GM19099 (cell line): ENCODE data around the gene CXCR2.

Source experiments
- POLR2A ChIP-seq: IDR thresholded peaks from 3 replicates; pipeline ENCODE4 v1.6.1; 2011; ENCODE audit warnings: low read depth; ENCODE audit not compliant: insufficient read length; ENCODE audit errors: extremely low read depth

The CXCR2 gene

DNA sequence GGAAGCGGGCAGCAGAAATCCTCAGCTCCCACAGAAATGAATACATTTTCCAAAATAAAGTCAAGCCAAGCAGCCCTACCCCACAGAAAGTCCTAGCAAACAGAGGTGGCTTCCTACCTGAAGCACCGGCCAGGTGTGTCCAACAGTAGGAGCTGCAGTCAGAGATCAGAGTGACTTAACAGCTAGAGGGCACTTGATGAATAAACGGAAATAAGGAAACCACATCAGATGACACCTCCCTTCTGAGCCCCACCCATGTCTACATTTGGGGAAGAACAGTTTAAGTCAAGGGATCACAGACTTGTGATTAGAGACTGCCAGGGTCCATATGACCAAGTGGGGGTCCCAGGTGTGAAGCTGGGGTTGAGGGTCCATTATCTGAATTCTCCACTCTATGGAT is 41.0 kb downstream of the CXCR2 start, which contains the start of gene CXCR1:
Gene CXCR1, minus strand, starts transcription at position 172 of the 400 bp plus-strand sequence. CDS start 1,751 bp downstream, outside the sequence.
- no peak for TF ChIP-seq POLR2A

DNA sequence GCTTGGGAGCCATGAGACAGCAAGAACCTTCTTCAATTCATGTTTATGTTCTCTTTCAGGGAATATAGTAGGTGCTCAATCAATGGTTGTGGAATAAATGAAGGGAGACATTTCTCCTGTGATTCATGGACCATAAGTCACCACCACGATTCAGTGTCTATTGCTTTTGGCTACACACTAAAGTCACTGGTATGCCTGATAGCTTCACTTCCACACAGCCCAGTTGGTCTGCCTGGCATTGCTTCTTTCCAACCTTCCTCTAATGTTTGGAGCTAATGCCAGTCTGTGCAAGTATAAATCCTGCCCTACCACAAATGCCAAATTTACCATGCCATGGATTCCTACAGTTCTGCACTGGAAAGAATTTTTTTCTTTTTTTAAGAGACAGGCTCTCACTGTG is 42.2 kb downstream of the CXCR2 start:
- TF ChIP-seq POLR2A = no peak

- TF ChIP-seq POLR2A = no peak
These were observed 43.0 kb downstream of the CXCR2 start for GRCh38 chr2:218168635-218169462.

- no peak for TF ChIP-seq POLR2A
These were observed 44.1 kb downstream of the CXCR2 start for GRCh38 chr2:218169757-218170546.

DNA sequence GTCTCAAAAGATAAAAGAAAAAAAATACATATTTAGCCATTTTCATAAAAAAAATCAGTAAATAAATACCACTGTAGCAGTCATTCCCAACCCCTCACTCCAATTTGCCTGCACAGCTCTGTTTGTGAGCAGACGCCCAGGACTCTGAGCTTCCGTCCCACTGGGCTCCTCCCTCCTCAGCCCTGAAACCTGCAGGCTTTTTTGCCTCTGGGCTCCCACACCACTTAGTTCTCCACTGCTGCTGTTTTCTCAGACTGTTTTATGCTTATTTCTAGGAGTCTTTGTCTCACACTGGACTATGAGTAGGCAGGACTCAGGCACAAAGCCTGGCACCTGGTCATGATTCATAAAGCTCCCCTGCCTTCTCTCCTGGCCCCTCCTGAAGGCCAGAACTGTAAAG is 47.0 kb downstream of the CXCR2 start:
- TF ChIP-seq POLR2A = no peak

DNA sequence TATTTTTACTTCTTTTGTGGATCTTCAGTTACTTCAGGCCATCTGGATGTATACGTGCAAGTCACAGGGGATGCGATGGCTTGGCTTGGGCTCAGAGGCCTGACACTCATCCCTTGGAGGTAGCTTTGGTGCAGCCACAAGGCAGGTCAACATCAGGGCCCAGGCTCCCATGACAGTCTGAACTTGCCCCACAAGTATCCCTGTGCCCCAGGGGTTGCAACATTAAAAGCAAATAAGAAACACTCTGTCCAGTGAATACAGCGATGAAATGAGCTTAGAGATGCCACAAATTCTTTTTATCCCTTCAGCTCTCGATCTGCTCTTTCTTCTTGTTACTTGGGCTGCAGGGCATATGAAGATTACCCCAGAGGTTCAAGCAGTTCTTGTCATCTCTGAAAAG is 54.0 kb downstream of the CXCR2 start:
- TF ChIP-seq POLR2A = no peak

GRCh38 chr2:218180467-218181114 is 54.8 kb downstream of the CXCR2 start:
- TF ChIP-seq POLR2A = no peak

GRCh38 chr2:218184331-218184730 is 58.5 kb downstream of the CXCR2 start:
- TF ChIP-seq POLR2A = no peak

DNA sequence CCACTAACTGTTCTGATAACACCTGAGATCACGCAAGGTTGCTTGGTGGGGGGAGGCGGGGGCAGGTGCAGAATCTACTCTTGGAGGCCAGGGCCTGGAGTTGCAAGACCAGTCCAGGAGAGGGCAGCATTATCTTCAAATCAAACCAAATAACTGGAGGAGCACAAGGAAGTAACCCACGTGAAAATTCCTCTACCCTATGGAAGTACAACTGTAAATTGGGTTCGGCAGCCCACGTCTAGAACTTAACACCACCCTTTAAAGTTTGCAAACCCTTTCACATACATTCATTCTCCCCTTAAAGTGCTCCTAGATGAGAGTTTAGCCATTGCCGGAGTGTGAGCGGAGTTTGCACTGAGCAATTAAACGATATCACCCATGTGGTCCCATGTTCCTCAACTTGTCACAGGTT is 60.5 kb downstream of the CXCR2 start:
- no peak for TF ChIP-seq POLR2A
